HG02852 (cell line): ENCODE data around the gene JARID2.

Experiments used
- ATAC-seq: cut with Tn5 transposase; IDR thresholded peaks from one replicate; pipeline ENCODE4 v1.9.1; 2021; ENCODE audit warnings: mild to moderate bottlenecking, moderate library complexity; ENCODE audit not compliant: unreplicated experiment

Gene JARID2

GRCh38 chr6:15330174-15330944 is 84.5 kb downstream of the JARID2 start:
- no peak for ATAC-seq

GRCh38 chr6:15331143-15331542 is 85.3 kb downstream of the JARID2 start:
- no peak for ATAC-seq

GRCh38 chr6:15331629-15332251 is 85.9 kb downstream of the JARID2 start:
- no peak for ATAC-seq

GRCh38 chr6:15332446-15332845 is 86.6 kb downstream of the JARID2 start:
- ATAC-seq: no peak

GRCh38 chr6:15335385-15335784 is 89.5 kb downstream of the JARID2 start:
- ATAC-seq: no peak

GRCh38 chr6:15335916-15336315 is 90.0 kb downstream of the JARID2 start:
- ATAC-seq: no peak

- no peak for ATAC-seq
Observed at GRCh38 chr6:15336900-15337560, 91.2 kb downstream of the JARID2 start.

- no peak for ATAC-seq
Observed at GRCh38 chr6:15337582-15337981, 91.7 kb downstream of the JARID2 start.

- ATAC-seq: no peak
Observed at GRCh38 chr6:15338476-15338875, 92.6 kb downstream of the JARID2 start.

- ATAC-seq: no peak
Observed at GRCh38 chr6:15339081-15339480, 93.2 kb downstream of the JARID2 start.

- no peak for ATAC-seq
Observed at GRCh38 chr6:15340105-15340601, 94.3 kb downstream of the JARID2 start.

- no peak for ATAC-seq
Observed at GRCh38 chr6:15340775-15341174, 94.9 kb downstream of the JARID2 start.

- ATAC-seq: no peak
Observed at GRCh38 chr6:15341311-15342001, 95.6 kb downstream of the JARID2 start.

- ATAC-seq: no peak
Observed at GRCh38 chr6:15342114-15342513, 96.2 kb downstream of the JARID2 start.

GRCh38 chr6:15343490-15344191 is 97.8 kb downstream of the JARID2 start:
- ATAC-seq: no peak

GRCh38 chr6:15344192-15344519 is 98.3 kb downstream of the JARID2 start:
- ATAC-seq: no peak

- ATAC-seq: no peak
Observed at GRCh38 chr6:15344831-15345230, 99.0 kb downstream of the JARID2 start.

- ATAC-seq: no peak
Observed at GRCh38 chr6:15346315-15346714, 100.4 kb downstream of the JARID2 start.

- no peak for ATAC-seq
Observed at GRCh38 chr6:15348528-15348927, 102.7 kb downstream of the JARID2 start.

GRCh38 chr6:15349379-15349778 is 103.5 kb downstream of the JARID2 start:
- ATAC-seq: no peak
